ENCODE measurements around the gene MAMDC4.
A peak's percentile ranks its signal among the peaks of the same experiment; 100 is the strongest.

The MAMDC4 gene

DNA sequence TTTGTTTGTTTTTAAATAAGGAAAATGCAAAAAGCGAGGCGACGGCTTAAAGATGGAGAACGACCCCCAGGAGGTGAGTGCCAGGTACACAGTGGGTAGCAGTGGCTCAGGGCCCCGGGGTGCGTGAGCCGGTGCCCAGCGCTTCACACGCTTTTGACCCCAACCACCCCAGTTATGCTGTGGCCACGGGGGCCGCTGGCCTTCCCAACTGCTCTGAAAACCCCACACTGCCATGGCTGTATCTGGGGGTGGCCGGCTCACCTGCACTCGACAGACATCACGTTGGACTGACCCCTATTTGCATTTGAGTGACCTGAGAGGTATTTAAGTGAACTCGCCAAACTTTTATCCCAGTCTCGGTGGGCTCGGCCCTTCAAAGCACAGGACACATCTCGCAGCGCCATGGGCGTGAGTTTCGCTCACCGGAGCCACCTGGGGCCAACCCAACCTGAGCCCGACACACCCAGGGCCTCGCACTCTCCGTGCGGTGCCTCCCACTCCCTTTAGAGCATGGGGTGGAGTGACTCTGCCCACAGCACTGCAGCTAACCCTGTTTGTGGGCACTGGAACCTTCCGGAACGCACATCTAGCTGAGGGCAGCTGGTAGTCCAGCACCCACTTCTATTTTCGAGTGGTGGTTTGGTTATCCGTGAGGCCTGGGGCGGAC is 23.5 kb upstream of the MAMDC4 start:
- no peak for TF ChIP-seq GABPA (IDR thresholded peaks at IDR 0.05; ENCODE audit: low read depth)
- TF ChIP-seq, protein P1, sequence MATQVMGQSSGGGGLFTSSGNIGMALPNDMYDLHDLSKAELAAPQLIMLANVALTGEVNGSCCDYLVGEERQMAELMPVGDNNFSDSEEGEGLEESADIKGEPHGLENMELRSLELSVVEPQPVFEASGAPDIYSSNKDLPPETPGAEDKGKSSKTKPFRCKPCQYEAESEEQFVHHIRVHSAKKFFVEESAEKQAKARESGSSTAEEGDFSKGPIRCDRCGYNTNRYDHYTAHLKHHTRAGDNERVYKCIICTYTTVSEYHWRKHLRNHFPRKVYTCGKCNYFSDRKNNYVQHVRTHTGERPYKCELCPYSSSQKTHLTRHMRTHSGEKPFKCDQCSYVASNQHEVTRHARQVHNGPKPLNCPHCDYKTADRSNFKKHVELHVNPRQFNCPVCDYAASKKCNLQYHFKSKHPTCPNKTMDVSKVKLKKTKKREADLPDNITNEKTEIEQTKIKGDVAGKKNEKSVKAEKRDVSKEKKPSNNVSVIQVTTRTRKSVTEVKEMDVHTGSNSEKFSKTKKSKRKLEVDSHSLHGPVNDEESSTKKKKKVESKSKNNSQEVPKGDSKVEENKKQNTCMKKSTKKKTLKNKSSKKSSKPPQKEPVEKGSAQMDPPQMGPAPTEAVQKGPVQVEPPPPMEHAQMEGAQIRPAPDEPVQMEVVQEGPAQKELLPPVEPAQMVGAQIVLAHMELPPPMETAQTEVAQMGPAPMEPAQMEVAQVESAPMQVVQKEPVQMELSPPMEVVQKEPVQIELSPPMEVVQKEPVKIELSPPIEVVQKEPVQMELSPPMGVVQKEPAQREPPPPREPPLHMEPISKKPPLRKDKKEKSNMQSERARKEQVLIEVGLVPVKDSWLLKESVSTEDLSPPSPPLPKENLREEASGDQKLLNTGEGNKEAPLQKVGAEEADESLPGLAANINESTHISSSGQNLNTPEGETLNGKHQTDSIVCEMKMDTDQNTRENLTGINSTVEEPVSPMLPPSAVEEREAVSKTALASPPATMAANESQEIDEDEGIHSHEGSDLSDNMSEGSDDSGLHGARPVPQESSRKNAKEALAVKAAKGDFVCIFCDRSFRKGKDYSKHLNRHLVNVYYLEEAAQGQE (IDR thresholded peaks at IDR 0.05; ENCODE audit: insufficient replicate concordance, low read depth), result no peak
- TF ChIP-seq SPI1 (IDR thresholded peaks at IDR 0.05; ENCODE audit: borderline replicate concordance, low read depth), result no peak
- TF ChIP-seq, protein P2, sequence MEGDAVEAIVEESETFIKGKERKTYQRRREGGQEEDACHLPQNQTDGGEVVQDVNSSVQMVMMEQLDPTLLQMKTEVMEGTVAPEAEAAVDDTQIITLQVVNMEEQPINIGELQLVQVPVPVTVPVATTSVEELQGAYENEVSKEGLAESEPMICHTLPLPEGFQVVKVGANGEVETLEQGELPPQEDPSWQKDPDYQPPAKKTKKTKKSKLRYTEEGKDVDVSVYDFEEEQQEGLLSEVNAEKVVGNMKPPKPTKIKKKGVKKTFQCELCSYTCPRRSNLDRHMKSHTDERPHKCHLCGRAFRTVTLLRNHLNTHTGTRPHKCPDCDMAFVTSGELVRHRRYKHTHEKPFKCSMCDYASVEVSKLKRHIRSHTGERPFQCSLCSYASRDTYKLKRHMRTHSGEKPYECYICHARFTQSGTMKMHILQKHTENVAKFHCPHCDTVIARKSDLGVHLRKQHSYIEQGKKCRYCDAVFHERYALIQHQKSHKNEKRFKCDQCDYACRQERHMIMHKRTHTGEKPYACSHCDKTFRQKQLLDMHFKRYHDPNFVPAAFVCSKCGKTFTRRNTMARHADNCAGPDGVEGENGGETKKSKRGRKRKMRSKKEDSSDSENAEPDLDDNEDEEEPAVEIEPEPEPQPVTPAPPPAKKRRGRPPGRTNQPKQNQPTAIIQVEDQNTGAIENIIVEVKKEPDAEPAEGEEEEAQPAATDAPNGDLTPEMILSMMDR (IDR thresholded peaks at IDR 0.05; ENCODE audit: insufficient read depth, low read length), result no peak
- TF ChIP-seq POLR2AphosphoS5 (IDR thresholded peaks at IDR 0.05; ENCODE audit: low read depth), result no peak; the same call in 1 of the 2 replicates
- H3K4me3 ChIP-seq (replicated peaks; ENCODE audit: insufficient read depth, low read length), result no peak overlapping the region
- H3K27ac ChIP-seq (replicated peaks), result no peak overlapping the region
- DNase-seq (ENCODE audit: low read depth in 1 of 2, low spot score in 1 of 2), result no peak
- no peaks in the 10 kb centered on the region for H3K27me3 ChIP-seq (ENCODE audit: insufficient read depth, poor library complexity, severe bottlenecking)

GRCh38 chr9:136829412-136829811 is 22.7 kb upstream of the MAMDC4 start:
- no peak overlapping the region for H3K27ac ChIP-seq (replicated peaks)
- no peak overlapping the region for H3K4me3 ChIP-seq (replicated peaks; ENCODE audit: insufficient read depth, low read length)
- DNase-seq (ENCODE audit: low read depth in 1 of 2, low spot score in 1 of 2), result no peak
- TF ChIP-seq, protein P2 (IDR thresholded peaks at IDR 0.05; ENCODE audit: insufficient read depth, low read length), result no peak
- TF ChIP-seq, protein P1 (IDR thresholded peaks at IDR 0.05; ENCODE audit: insufficient replicate concordance, low read depth), result no peak
- no peak for TF ChIP-seq SPI1 (IDR thresholded peaks at IDR 0.05; ENCODE audit: borderline replicate concordance, low read depth)
- TF ChIP-seq GABPA (IDR thresholded peaks at IDR 0.05; ENCODE audit: low read depth), result no peak
- TF ChIP-seq POLR2AphosphoS5 (IDR thresholded peaks at IDR 0.05; ENCODE audit: low read depth), result no peak
- no peaks in the 10 kb centered on the region for H3K27me3 ChIP-seq (ENCODE audit: insufficient read depth, poor library complexity, severe bottlenecking)

DNA sequence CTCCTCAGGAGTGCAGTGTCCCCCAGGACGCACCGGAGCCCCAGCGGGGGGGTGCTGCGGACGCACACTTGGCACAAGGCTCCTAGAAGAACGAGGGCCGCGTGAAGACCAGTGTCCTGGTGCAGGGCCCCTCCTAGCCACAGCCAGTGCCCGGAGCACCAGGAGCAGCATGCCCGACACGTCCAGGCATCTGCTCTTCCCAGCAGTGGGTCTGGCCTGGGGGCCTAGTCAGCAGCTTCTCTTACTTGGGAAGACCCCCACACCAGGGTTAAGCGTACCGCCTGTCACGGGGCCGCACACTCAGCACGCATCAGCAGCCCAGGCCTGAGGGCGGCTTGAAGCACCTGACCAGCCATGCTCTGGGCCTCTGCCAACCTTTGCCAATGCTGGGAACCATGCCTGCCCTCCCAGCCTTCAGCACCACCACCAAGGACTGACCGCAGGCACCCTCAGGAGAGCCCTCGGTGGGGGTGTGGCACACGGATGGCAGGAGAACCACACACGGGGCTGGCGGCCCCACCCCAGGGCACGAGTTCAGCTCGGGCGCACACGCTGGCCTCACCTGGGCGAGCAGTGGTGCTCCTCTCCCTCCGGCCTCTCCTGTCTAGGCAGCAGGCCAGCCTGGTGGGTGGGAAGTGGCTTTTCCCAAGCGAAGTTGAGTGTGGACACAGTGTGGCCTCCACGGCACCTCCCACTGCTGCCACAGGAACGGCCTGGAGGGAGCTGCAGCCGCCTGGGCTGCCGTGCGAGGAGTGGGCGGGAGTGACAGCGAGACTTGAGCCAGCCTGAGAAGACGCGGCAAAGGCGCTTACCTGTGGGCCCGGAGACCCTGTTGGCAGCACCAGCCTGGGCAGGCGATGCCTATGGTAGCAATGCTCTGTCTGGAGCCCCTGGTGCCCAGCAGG is 21.9 kb upstream of the MAMDC4 start:
- no peaks in the 10 kb centered on the region for H3K27me3 ChIP-seq (ENCODE audit: insufficient read depth, poor library complexity, severe bottlenecking)
- H3K27ac ChIP-seq (replicated peaks), result peak overlapping the region; percentile 64
- DNase-seq (ENCODE audit: low read depth in 1 of 2, low spot score in 1 of 2), result no peak
- TF ChIP-seq SPI1 (IDR thresholded peaks at IDR 0.05; ENCODE audit: borderline replicate concordance, low read depth) (no peak), GABPA (IDR thresholded peaks at IDR 0.05; ENCODE audit: low read depth) (no peak), POLR2AphosphoS5 (IDR thresholded peaks at IDR 0.05; ENCODE audit: low read depth) (no peak)
- TF ChIP-seq, protein P2 (IDR thresholded peaks at IDR 0.05; ENCODE audit: insufficient read depth, low read length), result no peak
- TF ChIP-seq, protein P1 (IDR thresholded peaks at IDR 0.05; ENCODE audit: insufficient replicate concordance, low read depth), result no peak
- H3K4me3 ChIP-seq (replicated peaks; ENCODE audit: insufficient read depth, low read length), result no peak overlapping the region
